Ascending aorta (tissue), 2 donors: ENCODE data around the gene MAGEF1. TPM values are rescaled to one million over a fixed set of nuclear protein-coding genes. Genes with fewer than 3 reads are reported as not detected.

Experiments
- DNase-seq, 2 donors: peaks; one replicate each; pipeline ENCODE4 v3.0.0-alpha.2; 2019; ENCODE audit warnings: low spot score in 2 of 2
- H3K27ac ChIP-seq, 2 donors: fragments of 200-600 bp; sonication (generic); one replicate each; pipeline ENCODE4 v1.5.1; 2016 to 2017; ENCODE audit warnings: mild to moderate bottlenecking in 1 of 2
- H3K27me3 ChIP-seq: fragments of 200-600 bp; sonication (generic); one replicate; pipeline ENCODE4 v1.5.1; 2017
- H3K36me3 ChIP-seq, 2 donors: fragments of 200-600 bp; sonication (generic); one replicate each; pipeline ENCODE4 v1.5.1; 2016
- H3K4me1 ChIP-seq, 2 donors: fragments of 200-600 bp; sonication (generic); one replicate each; pipeline ENCODE4 v1.5.1; 2016 to 2017; ENCODE audit warnings: mild to moderate bottlenecking in 1 of 2
- H3K4me3 ChIP-seq, 2 donors: fragments of 200-600 bp; sonication (generic); one replicate each; pipeline ENCODE4 v1.5.1; 2016 to 2017; ENCODE audit warnings: mild to moderate bottlenecking in 1 of 2
- H3K9me3 ChIP-seq, 2 donors: fragments of 200-600 bp; sonication (generic); one replicate each; pipeline ENCODE4 v1.5.1; 2016
- intact Hi-C: fragments of 100-400 bp; cut with DNase I; formaldehyde crosslinking; loops from one replicate; pipeline ENCODE4 v1.15.1; 2023
- total RNA-seq: library from RNA; depleted of rRNA; stranded (reverse); fragments of >200 nt; gene quantifications from one replicate; pipeline ENCODE4 v1.1.0, GENCODE V29; 2016
- TF ChIP-seq, protein P1 (sequence below), 3 experiments: fragments of 200-600 bp in 2 of 3; fragments of 450-650 bp in 1 of 3; sonication (generic) in 2 of 3; IDR thresholded peaks; one replicate each; pipeline ENCODE4 v1.5.1; 2016 to 2019; ENCODE audit warnings: antibody characterized with exemption in 3 of 3, mild to moderate bottlenecking in 1 of 3, moderate library complexity in 1 of 3

MAGEF1 gene
- total RNA-seq, 1 donor from 2014 or later, result 5.2 TPM

DNA sequence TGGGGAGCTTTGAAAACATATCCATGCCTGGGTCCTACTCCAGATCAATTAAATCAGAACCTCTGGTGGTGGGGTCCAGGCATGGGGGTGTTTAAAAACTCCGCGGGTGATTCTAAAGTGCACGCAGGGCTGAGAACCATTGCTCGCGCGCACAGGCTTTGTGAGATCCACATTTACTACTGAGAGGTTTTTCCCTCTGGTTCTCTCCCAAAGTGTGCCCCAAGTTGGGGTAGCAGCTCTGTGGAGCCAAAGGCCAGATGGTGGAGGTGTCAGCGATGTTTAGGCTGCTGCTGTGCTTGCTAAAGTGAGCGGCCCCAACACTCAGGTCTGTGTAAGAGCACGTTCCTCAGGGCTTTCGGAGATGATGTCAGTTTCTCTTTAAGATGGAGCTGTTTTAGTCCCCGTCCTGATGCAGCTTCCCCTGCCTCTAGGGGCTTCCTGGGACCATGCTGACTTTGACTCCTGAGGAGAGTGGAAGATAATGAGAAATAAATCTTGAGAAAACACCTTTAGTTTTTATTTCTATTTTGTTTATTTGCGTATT, 13.4 kb upstream of the MAGEF1 start:
- no peaks in the 10 kb centered on the region for H3K4me1 ChIP-seq
- intact Hi-C loops, result no loop called here
- no peak for DNase-seq

DNA sequence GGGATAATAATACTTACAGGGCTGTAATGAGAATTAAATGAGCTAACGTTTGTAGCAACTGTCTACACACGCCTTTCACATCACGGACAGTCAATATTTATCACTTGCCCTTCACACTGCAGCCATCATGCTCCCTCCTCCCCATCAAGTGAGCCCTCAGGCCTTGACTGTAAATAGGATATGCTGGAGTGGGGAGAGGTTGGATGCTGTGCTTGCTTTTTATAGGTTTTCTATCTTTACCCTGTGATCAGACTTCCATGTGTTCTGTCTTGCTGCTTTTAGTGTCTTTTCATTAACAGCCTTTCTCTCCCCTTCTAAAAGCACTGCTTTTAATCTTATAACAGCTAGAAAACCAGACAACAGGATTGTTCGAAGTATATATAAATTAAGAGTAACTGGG, 12.8 kb upstream of the MAGEF1 start:
- intact Hi-C loops, result no loop called here
- Histone ChIP-seq H3K4me3 (no peak overlapping the region), H3K9me3 (no peaks in the 10 kb centered on the region), H3K27ac (no peak overlapping the region), H3K27me3 (no peaks in the 10 kb centered on the region), H3K4me1 (no peaks in the 10 kb centered on the region), H3K36me3 (no peaks in the 10 kb centered on the region)
- no peak for DNase-seq
- TF ChIP-seq, protein P1, sequence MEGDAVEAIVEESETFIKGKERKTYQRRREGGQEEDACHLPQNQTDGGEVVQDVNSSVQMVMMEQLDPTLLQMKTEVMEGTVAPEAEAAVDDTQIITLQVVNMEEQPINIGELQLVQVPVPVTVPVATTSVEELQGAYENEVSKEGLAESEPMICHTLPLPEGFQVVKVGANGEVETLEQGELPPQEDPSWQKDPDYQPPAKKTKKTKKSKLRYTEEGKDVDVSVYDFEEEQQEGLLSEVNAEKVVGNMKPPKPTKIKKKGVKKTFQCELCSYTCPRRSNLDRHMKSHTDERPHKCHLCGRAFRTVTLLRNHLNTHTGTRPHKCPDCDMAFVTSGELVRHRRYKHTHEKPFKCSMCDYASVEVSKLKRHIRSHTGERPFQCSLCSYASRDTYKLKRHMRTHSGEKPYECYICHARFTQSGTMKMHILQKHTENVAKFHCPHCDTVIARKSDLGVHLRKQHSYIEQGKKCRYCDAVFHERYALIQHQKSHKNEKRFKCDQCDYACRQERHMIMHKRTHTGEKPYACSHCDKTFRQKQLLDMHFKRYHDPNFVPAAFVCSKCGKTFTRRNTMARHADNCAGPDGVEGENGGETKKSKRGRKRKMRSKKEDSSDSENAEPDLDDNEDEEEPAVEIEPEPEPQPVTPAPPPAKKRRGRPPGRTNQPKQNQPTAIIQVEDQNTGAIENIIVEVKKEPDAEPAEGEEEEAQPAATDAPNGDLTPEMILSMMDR (IDR thresholded peaks at IDR 0.05), result no peak

More for the DNA sequence above, 13.4 kb upstream of the MAGEF1 start:
- H3K27ac ChIP-seq, result no peak overlapping the region
- no peaks in the 10 kb centered on the region for H3K9me3 ChIP-seq
- no peak overlapping the region for H3K4me3 ChIP-seq
- H3K27me3 ChIP-seq, result no peaks in the 10 kb centered on the region
- H3K36me3 ChIP-seq, result no peaks in the 10 kb centered on the region
- TF ChIP-seq, protein P1 (IDR thresholded peaks at IDR 0.05), result no peak

DNA sequence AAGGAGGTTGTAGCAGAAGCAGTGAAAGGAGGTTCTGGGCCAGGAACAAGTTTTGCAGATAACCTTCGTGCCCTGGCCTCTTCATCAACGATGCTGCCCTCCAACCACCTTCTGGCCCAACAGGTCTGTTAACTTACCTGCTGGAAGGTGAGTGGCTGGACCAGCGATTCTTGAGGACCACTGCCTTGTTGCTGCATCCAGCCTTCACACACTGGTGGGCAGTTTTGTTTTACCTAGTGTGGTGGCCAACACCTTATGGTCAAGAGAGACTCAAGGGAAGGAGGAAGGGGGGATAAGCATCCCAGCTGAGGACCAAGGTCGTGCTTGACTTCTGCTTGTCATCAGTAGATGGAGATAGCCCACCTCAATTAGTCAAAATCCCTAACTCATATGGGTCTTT, 7.8 kb upstream of the MAGEF1 start:
- Histone ChIP-seq H3K36me3 (no peaks in the 10 kb centered on the region), H3K4me3 (no peak overlapping the region), H3K27ac (no peak overlapping the region), H3K4me1 (no peaks in the 10 kb centered on the region), H3K9me3 (no peaks in the 10 kb centered on the region), H3K27me3 (no peaks in the 10 kb centered on the region)
- DNase-seq, result no peak
- TF ChIP-seq, protein P1 (IDR thresholded peaks at IDR 0.05), result no peak
- intact Hi-C loops, result no loop called here

DNA sequence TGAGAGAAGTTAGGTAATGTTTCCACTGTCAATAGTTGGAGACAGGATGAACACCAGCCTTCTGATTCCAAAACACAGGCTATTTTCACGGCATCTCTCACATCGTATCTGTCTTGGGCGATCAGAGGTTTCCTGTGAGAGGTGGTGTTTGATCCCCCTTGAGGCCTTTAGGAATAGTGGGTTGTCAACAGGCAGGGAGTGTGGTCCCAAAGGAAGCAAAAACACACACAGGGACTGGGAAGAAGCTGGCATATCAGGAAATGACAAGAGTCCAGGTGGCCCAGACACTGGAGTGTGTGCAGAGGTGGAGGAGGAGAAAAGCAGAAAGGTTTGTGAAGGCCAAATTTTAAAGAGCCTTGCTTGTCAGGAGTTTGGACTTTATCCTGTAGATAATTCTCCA, 6.6 kb upstream of the MAGEF1 start:
- no peaks in the 10 kb centered on the region for H3K27me3 ChIP-seq
- no peak overlapping the region for H3K27ac ChIP-seq
- no peak for DNase-seq
- no peaks in the 10 kb centered on the region for H3K36me3 ChIP-seq
- TF ChIP-seq, protein P1 (IDR thresholded peaks at IDR 0.05), result no peak
- no peaks in the 10 kb centered on the region for H3K9me3 ChIP-seq
- no peaks in the 10 kb centered on the region for H3K4me1 ChIP-seq
- intact Hi-C loops, result no loop called here
- H3K4me3 ChIP-seq, result no peak overlapping the region

DNA sequence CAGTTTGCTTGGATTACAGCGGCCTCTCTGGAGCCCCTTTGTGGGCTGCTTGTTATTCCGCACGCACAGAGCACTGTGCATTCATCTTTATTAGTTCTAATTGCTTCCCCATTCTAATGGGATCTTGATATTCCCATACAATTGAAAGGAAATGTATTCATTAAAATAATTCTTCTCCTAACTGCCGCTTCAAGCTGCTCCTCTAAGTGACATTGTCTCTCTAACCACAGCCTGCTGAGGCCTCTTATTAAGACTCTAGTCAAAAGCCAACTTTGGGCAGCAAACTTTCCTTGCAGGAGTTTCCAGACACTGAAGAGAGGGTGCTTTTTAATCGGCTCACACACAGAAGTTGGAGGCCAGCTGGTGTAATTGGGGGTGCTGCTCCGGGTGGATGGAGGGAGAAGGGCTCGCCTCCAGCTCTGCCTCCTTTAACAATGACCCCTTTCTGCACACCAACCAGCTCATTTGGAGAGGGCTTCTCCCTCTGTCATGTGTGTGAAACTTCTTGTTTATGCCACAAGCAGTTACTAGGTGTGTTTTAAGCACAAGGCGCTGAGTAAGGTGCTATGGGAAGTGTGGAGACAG, 5.6 kb upstream of the MAGEF1 start:
- peak in 1 of 2 donors; percentile 22 for DNase-seq
- Histone ChIP-seq H3K27me3 (no peaks in the 10 kb centered on the region), H3K9me3 (no peaks in the 10 kb centered on the region), H3K36me3 (no peaks in the 10 kb centered on the region), H3K4me3 (no peak overlapping the region), H3K27ac (no peak overlapping the region), H3K4me1 (no peaks in the 10 kb centered on the region)
- TF ChIP-seq, protein P1 (IDR thresholded peaks at IDR 0.05), result no peak
- intact Hi-C loops, result no loop called here
